Lung (tissue), 13 donors: Measurements from ENCODE around the gene MAPKAPK3. TPM values are rescaled to one million over a fixed set of nuclear protein-coding genes. Genes with fewer than 3 reads are reported as not detected.

Source experiments
- ATAC-seq: fragments of 200-7000 bp; cut with Tn5 transposase; one replicate; pipeline ENCODE4 v1.9.1; 2020; ENCODE audit warnings: moderate number of reproducible peaks; ENCODE audit not compliant: insufficient read depth, low FRiP score
- DNase-seq, 3 donors: peaks; one replicate each; pipeline ENCODE4 v3.0.0-alpha.2; 2013 to 2017
- H3K27ac ChIP-seq, 2 donors: one replicate each; pipeline ENCODE4 v1.5.1; 2013; ENCODE audit warnings: mild to moderate bottlenecking in 2 of 2, moderate library complexity in 2 of 2, control low read depth in 1 of 2, inconsistent platforms in 1 of 2, low read depth in 1 of 2, low read length in 1 of 2
- H3K27me3 ChIP-seq, 3 donors: one replicate each; pipeline ENCODE4 v1.5.1; 2013; ENCODE audit warnings: low read length in 2 of 3; ENCODE audit not compliant: control insufficient read depth in 3 of 3, insufficient read depth in 3 of 3
- H3K36me3 ChIP-seq, 4 donors: one replicate each; pipeline ENCODE4 v1.5.1; 2013; ENCODE audit warnings: low read length in 4 of 4, mild to moderate bottlenecking in 1 of 4, moderate library complexity in 1 of 4; ENCODE audit not compliant: control insufficient read depth in 4 of 4, insufficient read depth in 4 of 4
- H3K4me1 ChIP-seq, 5 donors: one replicate each; pipeline ENCODE4 v1.5.1; 2013; ENCODE audit warnings: low read length in 5 of 5, mild to moderate bottlenecking in 2 of 5, moderate library complexity in 1 of 5; ENCODE audit not compliant: control insufficient read depth in 5 of 5, insufficient read depth in 5 of 5
- H3K4me3 ChIP-seq: one replicate; pipeline ENCODE4 v1.5.1; 2013; ENCODE audit warnings: mild to moderate bottlenecking, control low read depth, moderate library complexity
- H3K9ac ChIP-seq, 2 donors: one replicate each; pipeline ENCODE4 v1.5.1; 2013; ENCODE audit warnings: low read length in 2 of 2, control low read depth in 1 of 2; ENCODE audit not compliant: insufficient read depth in 1 of 2
- H3K9me3 ChIP-seq, 4 donors: one replicate each; pipeline ENCODE4 v1.5.1; 2013; ENCODE audit warnings: low read length in 3 of 4, mild to moderate bottlenecking in 1 of 4, moderate library complexity in 1 of 4; ENCODE audit not compliant: control insufficient read depth in 4 of 4, insufficient read depth in 3 of 4
- WGBS, 2 donors: extraction: QIAGEN DNeasy Blood & Tissue Kit; methylation state at CpG; one replicate each; pipeline ENCODE4 v1.1.7; 2013; 5-methylcytosine and 5-hydroxymethylcytosine counted together
- polyA plus RNA-seq, 2 donors: library from polyadenylated mRNA; stranded (reverse); fragments of 200-250 nt; gene quantifications; one replicate each; pipeline ENCODE4 v1.2.1, GENCODE V29; 2013
- small RNA-seq: library from RNA; depleted of rRNA; stranded (forward); fragments of <200 nt; gene quantifications from one replicate; pipeline ENCODE3, GENCODE V24; 2014; ENCODE audit warnings: low replicate concordance
- total RNA-seq, 2 donors: library from RNA; depleted of rRNA in 1 of 2; stranded (reverse); fragments of >200 nt in 1 of 2; gene quantifications; one replicate each; pipeline ENCODE4 v1.2.1, GENCODE V29; 2014 to 2021
- TF ChIP-seq, protein P1 (sequence below): IDR thresholded peaks from 2 replicates; pipeline ENCODE4 v1.5.1; 2012; ENCODE audit warnings: mild to moderate bottlenecking; ENCODE audit errors: control extremely low read depth, extremely low read depth
- donor health status: control.
- donor health status: control.
- donor health status: Bipolar disorder and iron deficiency.
- donor health status: healthy.
- donor health status: DM: yes; HTN: yes; CAD: no.

MAPKAPK3 gene
- total and polyA plus RNA-seq, 4 donors, result 23.6 to 96.1 (median 71.4) TPM

DNA sequence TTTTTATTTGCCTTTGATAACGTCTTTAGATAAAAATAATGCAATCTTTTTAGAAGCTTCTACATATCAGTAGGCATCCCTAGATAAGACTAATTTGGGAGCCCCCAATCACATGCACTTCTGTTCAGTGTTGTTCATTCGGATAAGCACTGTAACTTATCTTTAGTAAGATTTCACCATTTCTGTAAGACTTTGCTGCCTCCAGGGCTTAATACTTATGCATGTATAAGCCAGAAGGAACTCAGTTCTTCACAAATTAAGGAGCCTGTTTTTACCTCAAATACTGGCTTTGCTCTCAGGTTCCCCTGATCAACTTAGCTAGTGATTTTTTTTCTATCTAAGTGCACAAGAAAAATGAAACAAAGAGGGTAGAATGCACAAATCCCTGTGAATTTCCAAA lies 78.1 kb downstream of the MAPKAPK3 start:
- ATAC-seq (no peak), DNase-seq (no peak)
- H3K9me3 ChIP-seq, result no peaks in the 10 kb centered on the region
- no peak overlapping the region for H3K9ac ChIP-seq
- no peak overlapping the region for H3K27ac ChIP-seq
- H3K36me3 ChIP-seq, result no peaks in the 10 kb centered on the region
- TF ChIP-seq, protein P1, sequence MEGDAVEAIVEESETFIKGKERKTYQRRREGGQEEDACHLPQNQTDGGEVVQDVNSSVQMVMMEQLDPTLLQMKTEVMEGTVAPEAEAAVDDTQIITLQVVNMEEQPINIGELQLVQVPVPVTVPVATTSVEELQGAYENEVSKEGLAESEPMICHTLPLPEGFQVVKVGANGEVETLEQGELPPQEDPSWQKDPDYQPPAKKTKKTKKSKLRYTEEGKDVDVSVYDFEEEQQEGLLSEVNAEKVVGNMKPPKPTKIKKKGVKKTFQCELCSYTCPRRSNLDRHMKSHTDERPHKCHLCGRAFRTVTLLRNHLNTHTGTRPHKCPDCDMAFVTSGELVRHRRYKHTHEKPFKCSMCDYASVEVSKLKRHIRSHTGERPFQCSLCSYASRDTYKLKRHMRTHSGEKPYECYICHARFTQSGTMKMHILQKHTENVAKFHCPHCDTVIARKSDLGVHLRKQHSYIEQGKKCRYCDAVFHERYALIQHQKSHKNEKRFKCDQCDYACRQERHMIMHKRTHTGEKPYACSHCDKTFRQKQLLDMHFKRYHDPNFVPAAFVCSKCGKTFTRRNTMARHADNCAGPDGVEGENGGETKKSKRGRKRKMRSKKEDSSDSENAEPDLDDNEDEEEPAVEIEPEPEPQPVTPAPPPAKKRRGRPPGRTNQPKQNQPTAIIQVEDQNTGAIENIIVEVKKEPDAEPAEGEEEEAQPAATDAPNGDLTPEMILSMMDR, result no peak
- H3K27me3 ChIP-seq, result no peaks in the 10 kb centered on the region
- H3K4me3 ChIP-seq, result no peak overlapping the region
- no peaks in the 10 kb centered on the region for H3K4me1 ChIP-seq
- 84 to 85% methylated on average over 2 of the region's 2 CpGs for WGBS, 2 donors

DNA sequence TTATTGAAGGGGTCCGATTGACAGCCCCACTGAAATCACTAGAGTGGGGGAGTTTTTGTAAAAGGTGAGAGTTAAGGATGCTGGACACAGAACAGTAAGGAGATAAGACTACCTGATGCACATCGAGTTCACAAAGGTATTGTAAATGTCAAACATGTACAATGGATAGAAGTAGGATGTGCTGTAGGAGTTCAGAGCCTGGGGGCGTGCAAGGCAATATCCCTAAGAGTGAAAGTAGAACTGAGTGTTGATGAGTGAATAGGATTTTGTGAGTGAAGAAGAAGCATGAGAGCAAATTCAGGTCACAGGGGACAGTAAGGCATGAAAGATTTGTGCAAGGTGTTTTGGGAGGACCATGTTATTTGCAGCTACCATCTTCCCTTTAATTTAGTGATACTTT lies 79.3 kb downstream of the MAPKAPK3 start:
- no peaks in the 10 kb centered on the region for H3K36me3 ChIP-seq
- H3K9me3 ChIP-seq, result no peaks in the 10 kb centered on the region
- H3K27me3 ChIP-seq, result no peaks in the 10 kb centered on the region
- no peaks in the 10 kb centered on the region for H3K4me1 ChIP-seq
- ATAC-seq (no peak), DNase-seq (no peak)
- TF ChIP-seq, protein P1, result no peak
- H3K4me3 ChIP-seq, result no peak overlapping the region
- WGBS, 2 donors, result 87 to 93% methylated on average over 3 of the region's 3 CpGs
- no peak overlapping the region for H3K27ac ChIP-seq
- H3K9ac ChIP-seq, result no peak overlapping the region

DNA sequence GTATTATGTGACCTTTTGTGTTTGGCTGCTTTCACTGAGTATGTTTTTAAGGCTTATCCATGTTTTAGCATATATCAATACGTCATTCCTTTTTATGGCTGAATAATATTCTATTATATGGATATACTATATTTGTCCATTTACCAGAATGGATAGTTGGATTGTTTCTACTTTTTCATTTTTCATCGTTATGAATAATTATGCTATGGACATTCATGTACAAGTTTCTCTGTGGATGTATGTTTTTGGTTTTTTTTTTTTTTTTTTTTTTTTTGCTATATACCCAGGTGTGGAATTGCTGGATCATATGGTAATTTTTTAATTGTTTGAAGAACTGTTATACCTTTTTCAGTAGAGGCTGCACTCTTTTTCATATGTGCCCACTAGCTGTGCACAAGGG lies 81.3 kb downstream of the MAPKAPK3 start:
- no peaks in the 10 kb centered on the region for H3K36me3 ChIP-seq
- H3K27me3 ChIP-seq, result no peaks in the 10 kb centered on the region
- H3K9ac ChIP-seq, result no peak overlapping the region
- H3K9me3 ChIP-seq, result no peaks in the 10 kb centered on the region
- H3K27ac ChIP-seq, result no peak overlapping the region
- H3K4me3 ChIP-seq, result no peak overlapping the region
- no peak for DNase-seq
- TF ChIP-seq, protein P1, result no peak
- no peak for ATAC-seq
- H3K4me1 ChIP-seq, result no peaks in the 10 kb centered on the region
- 91 to 93% methylated on average over 2 of the region's 2 CpGs for WGBS, 2 donors

Small RNAs within 50 kb of the gene (small RNA-seq; reads per million reads assigned to genes)
- not detected for gene MIR4787
- not detected for gene PPIAP69

Other genes with a start within 250 kb of the MAPKAPK3 start
- gene CACNA2D2, start 113.5 kb upstream of the MAPKAPK3 start, total RNA-seq, result 100 to 1,000 TPM in 1 of 2 donors, 10 to 100 TPM in 1; 35.8 to 111 TPM
- gene CACNA2D2, start 113.5 kb upstream of the MAPKAPK3 start, polyA plus RNA-seq, result 100 to 1,000 TPM in 1 of 2 donors, 10 to 100 TPM in 1; 28.2 to 102 TPM
- 1 to 10 TPM; 5.7 to 7.0 TPM for gene C3orf18, start 49.4 kb upstream of the MAPKAPK3 start, total RNA-seq
- gene C3orf18, start 49.4 kb upstream of the MAPKAPK3 start, polyA plus RNA-seq, result 1 to 10 TPM; 2.7 to 3.2 TPM
- 10 to 100 TPM; 17.3 to 28.0 TPM for gene HEMK1, start 47.6 kb upstream of the MAPKAPK3 start, total RNA-seq
- 10 to 100 TPM; 16.0 to 20.1 TPM for gene HEMK1, start 47.6 kb upstream of the MAPKAPK3 start, polyA plus RNA-seq
- 10 to 100 TPM; 42.9 to 50.2 TPM for gene CISH, start 5.4 kb upstream of the MAPKAPK3 start, total RNA-seq
- 100 to 1,000 TPM in 1 of 2 donors, 10 to 100 TPM in 1; 37.8 to 104 TPM for gene CISH, start 5.4 kb upstream of the MAPKAPK3 start, polyA plus RNA-seq
- gene DOCK3, start 57.8 kb downstream of the MAPKAPK3 start, total RNA-seq, result 1 to 10 TPM in 1 of 2 donors, under 1 TPM in 1; 0.25 to 1.4 TPM
- gene DOCK3, start 57.8 kb downstream of the MAPKAPK3 start, polyA plus RNA-seq, result under 1 TPM; 0.06 to 0.43 TPM